Kidney epithelial cell (primary cell): ENCODE results near the gene GDPGP1. TPM values are rescaled to one million over a fixed set of nuclear protein-coding genes. Genes with fewer than 3 reads are reported as not detected.
"Not testable (repeated sequence)": the region's sequence is repeated elsewhere in the genome, so short reads cannot be mapped to it uniquely, and the experiment has no call there.

ENCODE experiments used
- DNase-seq: peaks from one replicate; pipeline ENCODE4 v3.0.0-alpha.2; 2010; ENCODE audit warnings: low read depth
- H3K27me3 ChIP-seq: 2 replicates; pipeline ENCODE4 v1.6.0; 2011; ENCODE audit warnings: low read length; ENCODE audit not compliant: control insufficient read depth, insufficient read depth
- H3K36me3 ChIP-seq: 2 replicates; pipeline ENCODE4 v1.5.1; 2011; ENCODE audit warnings: low read length; ENCODE audit not compliant: control insufficient read depth, insufficient read depth
- H3K4me3 ChIP-seq: 2 replicates; pipeline ENCODE4 v1.5.1; 2011; ENCODE audit warnings: low read depth, mild to moderate bottlenecking, control low read depth, low read length
- total RNA-seq: library from RNA; depleted of rRNA; stranded (reverse); fragments of >200 nt; gene quantifications from 2 replicates; pipeline ENCODE4 v1.2.3, GENCODE V29; 2015
- TF ChIP-seq, protein P1 (sequence below): IDR thresholded peaks from 2 replicates; pipeline ENCODE4 v1.5.1; 2011; ENCODE audit warnings: mild to moderate bottlenecking, moderate library complexity, low read length, control low read depth, inconsistent platforms; ENCODE audit not compliant: insufficient read depth, poor library complexity, severe bottlenecking

The GDPGP1 gene
- total RNA-seq, 1 donor from 2014 or later: 8.1 TPM

DNA sequence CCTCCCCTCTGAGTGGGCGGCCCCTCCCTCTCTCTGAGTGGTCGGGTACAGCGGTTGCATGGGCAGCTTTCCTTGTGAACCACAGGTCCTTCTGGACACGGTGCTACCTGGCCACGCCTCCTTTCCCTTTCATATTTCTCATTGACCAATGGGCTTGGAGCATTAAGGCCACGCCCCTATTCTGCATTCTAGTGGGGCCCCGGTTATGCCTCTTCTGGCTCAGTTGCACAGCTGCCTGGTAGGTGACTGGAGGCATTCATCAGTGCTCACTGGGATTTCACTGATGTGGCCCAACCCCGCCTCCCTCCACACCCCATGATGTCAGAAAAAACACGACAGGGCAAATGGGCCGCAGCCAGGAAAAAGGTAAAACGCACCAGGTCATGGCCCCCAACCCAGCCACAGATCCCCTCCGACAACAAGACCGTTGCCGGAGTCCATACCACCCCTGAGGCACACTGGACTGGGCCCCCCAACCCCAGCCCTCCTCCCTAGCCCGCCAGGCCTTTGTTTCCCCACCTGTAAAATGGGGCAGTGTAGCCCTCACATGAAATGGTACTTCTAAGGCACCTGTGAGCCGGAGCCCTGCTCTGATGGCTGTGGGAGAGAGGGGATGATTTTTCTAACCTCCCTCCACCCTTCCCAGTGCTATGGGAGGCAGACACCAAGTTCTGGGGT lies 57.8 kb downstream of the GDPGP1 start:
- Histone ChIP-seq H3K27me3 (peaks cover 10% of the 10 kb centered on the region), H3K4me3 (no peak overlapping the region), H3K36me3 (no peaks in the 10 kb centered on the region)
- TF ChIP-seq, protein P1, sequence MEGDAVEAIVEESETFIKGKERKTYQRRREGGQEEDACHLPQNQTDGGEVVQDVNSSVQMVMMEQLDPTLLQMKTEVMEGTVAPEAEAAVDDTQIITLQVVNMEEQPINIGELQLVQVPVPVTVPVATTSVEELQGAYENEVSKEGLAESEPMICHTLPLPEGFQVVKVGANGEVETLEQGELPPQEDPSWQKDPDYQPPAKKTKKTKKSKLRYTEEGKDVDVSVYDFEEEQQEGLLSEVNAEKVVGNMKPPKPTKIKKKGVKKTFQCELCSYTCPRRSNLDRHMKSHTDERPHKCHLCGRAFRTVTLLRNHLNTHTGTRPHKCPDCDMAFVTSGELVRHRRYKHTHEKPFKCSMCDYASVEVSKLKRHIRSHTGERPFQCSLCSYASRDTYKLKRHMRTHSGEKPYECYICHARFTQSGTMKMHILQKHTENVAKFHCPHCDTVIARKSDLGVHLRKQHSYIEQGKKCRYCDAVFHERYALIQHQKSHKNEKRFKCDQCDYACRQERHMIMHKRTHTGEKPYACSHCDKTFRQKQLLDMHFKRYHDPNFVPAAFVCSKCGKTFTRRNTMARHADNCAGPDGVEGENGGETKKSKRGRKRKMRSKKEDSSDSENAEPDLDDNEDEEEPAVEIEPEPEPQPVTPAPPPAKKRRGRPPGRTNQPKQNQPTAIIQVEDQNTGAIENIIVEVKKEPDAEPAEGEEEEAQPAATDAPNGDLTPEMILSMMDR: no peak
- no peak for DNase-seq

DNA sequence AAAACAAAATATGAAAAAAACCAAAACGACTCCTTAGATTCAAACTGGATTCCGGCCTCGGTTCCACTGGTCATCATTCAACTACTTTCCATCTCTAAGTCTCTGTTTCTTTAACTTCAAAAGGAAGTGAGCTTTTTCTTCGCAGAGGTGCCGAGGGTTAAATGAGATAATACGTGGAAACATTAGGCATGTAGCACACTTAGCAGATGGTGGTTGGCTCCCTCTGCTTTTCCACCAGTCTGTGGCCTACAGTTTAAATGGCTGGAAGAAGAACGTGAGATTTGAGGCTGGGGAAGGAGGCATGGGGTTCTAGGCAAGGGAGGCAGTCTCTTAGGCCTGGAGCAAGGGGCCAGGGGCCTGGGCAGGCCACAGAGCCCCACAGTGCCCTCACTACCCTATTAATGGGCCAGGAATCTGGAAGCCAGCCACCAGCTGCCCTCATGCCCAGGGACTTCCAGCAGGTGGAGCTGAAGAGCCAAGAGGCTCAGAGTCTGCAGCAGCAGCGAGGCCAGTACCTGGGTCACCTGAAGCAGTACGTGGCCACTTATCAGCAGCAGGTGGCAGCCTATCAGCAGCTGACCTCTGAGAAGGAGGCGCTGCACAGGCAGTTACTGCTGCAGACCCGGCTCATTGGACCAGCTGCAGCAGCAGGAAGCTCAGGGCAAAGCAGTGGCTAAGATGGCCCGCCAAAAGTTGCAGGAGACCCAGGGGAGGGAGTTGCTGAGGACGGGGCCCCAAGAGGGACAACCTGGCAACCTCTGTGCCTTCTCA lies 59.2 kb downstream of the GDPGP1 start:
- not testable (repeated sequence) for H3K4me3 ChIP-seq, H3K27me3 ChIP-seq, H3K36me3 ChIP-seq, DNase-seq
- TF ChIP-seq, protein P1: peak; percentile 87

DNA sequence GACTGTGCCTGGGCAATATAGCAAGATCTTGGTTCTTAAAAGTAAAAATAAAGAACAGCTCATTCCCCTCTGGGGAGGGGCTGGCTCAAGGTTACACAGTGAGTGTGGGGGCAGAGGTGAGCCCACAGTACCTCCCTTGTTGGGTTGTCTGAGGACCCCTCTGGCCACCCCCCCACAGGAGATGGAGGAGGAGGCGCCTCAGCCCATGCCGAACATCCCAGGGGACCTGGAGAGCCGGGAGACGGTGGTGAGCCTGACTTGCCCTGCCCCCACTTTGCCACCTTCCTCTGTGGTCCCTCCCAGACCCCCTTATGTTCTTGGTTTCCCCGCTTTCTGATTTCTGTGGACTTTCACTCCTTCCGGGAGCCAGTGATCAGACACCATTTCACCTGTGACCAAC lies 60.1 kb downstream of the GDPGP1 start:
- no peak for DNase-seq
- Histone ChIP-seq H3K27me3 (peaks cover 10% of the 10 kb centered on the region), H3K4me3 (no peak overlapping the region), H3K36me3 (no peaks in the 10 kb centered on the region)
- TF ChIP-seq, protein P1: no peak

DNA sequence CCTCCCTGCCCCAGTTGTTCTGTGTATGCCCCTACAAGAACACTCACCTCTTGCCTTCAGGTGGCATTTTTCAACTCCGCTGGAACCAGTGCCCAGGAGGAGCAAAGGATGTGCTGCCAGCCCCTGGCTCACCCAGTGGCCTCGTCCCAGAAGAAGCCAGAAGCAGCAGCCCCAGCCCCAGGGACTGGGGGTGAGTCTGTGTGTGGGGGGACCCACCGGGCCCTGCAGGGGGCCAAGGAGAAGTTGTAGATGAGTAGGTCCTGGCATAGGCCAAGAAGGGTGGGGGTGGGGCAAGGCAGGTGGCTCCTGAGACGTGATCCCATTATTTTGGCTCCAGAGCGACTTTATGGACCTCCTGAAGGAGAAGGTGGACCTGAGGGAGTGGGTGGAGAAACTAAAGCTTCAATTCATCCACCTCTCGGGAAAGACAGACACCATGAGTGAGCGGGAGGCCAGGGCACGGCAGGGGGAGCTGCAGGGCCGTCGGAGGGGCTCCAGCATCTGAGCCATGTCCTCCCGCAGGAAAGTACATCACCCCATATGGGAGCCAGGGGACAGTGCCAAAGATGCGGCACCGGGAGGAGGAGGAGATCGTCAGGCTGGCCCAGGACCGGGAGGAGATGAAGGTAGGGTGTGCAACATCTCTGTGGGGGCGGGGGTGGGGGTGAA lies 60.7 kb downstream of the GDPGP1 start:
- TF ChIP-seq, protein P1: peak; percentile 10
- no peak for DNase-seq

DNA sequence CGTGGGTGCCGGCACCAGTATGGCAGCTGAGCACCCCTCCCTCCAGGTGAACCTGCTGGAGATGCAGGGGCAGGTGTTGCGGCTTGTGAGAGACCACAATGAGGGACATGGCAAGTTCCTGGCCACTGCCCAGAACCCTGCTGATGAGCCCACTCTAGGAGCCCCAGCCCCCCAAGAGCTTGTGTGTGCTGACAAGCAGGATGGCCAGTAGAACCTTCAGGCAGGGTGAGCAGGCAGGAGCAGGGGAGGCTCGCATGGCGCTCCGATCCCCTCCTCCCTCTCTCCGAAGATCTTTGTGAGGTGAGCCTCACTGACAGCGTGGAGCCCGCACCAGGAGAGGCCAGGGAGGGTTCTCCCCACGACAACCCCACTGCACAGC lies 61.2 kb downstream of the GDPGP1 start:
- TF ChIP-seq, protein P1: no peak
- H3K36me3 ChIP-seq: no peaks in the 10 kb centered on the region
- H3K27me3 ChIP-seq: peaks cover 10% of the 10 kb centered on the region
- no peak for DNase-seq
- no peak overlapping the region for H3K4me3 ChIP-seq

More for the DNA sequence above, 60.7 kb downstream of the GDPGP1 start:
- Histone ChIP-seq H3K36me3 (no peaks in the 10 kb centered on the region), H3K4me3 (no peak overlapping the region), H3K27me3 (peaks cover 10% of the 10 kb centered on the region)

Other genes with a start within 250 kb of the GDPGP1 start
- gene ZNF710, start 232.9 kb upstream of the GDPGP1 start, total RNA-seq: 25.4 and 26.8 TPM in 2 replicates
- gene IDH2, start 131.7 kb upstream of the GDPGP1 start, total RNA-seq: 79.1 and 92.7 TPM in 2 replicates
- 44.2 and 51.2 TPM in 2 replicates for gene SEMA4B, start 32.9 kb upstream of the GDPGP1 start, total RNA-seq
- 33.6 and 38.1 TPM in 2 replicates for gene CIB1, start 268 bp upstream of the GDPGP1 start, total RNA-seq
- gene TTLL13, start 15.3 kb downstream of the GDPGP1 start, total RNA-seq: 0.41 TPM in 1 of 2 replicates, not detected in the other
- 124 and 139 TPM in 2 replicates for gene NGRN, start 31.5 kb downstream of the GDPGP1 start, total RNA-seq
- 2.0 and 4.0 TPM in 2 replicates for gene ZNF774, start 118.1 kb downstream of the GDPGP1 start, total RNA-seq
- gene IQGAP1, start 154.0 kb downstream of the GDPGP1 start, total RNA-seq: 197 and 205 TPM in 2 replicates